ENCODE results near the gene UBE2E2. TPM values are rescaled to one million over a fixed set of nuclear protein-coding genes. Genes with fewer than 3 reads are reported as not detected.

UBE2E2 gene
- total RNA-seq, 1 donor from 2014 or later, result 32.5 TPM

DNA sequence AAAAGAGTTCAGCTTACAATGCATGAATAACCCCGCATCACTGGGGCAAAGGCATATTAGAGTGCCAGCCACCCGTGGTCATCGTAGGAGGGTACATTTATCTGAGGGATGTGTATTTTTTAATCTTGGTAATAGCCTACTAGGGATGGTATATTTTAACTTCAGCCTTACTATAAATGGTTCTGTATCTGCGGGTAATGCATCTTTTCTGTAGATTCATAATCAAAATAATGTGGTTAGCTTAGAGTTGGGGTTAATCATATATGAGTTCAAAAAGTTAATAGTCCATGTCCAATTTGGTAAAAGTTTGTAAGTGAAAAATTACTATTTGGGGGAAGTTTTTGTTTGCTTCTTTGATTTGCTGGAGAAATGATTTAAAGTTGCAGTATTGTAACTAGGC lies 339.0 kb downstream of the UBE2E2 start:
- DNase-seq (ENCODE audit: low read depth), result no peak
- TF ChIP-seq, protein P1, sequence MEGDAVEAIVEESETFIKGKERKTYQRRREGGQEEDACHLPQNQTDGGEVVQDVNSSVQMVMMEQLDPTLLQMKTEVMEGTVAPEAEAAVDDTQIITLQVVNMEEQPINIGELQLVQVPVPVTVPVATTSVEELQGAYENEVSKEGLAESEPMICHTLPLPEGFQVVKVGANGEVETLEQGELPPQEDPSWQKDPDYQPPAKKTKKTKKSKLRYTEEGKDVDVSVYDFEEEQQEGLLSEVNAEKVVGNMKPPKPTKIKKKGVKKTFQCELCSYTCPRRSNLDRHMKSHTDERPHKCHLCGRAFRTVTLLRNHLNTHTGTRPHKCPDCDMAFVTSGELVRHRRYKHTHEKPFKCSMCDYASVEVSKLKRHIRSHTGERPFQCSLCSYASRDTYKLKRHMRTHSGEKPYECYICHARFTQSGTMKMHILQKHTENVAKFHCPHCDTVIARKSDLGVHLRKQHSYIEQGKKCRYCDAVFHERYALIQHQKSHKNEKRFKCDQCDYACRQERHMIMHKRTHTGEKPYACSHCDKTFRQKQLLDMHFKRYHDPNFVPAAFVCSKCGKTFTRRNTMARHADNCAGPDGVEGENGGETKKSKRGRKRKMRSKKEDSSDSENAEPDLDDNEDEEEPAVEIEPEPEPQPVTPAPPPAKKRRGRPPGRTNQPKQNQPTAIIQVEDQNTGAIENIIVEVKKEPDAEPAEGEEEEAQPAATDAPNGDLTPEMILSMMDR (conservative IDR thresholded peaks at IDR 0.05; ENCODE audit: low read depth, low read length), result no peak

DNA sequence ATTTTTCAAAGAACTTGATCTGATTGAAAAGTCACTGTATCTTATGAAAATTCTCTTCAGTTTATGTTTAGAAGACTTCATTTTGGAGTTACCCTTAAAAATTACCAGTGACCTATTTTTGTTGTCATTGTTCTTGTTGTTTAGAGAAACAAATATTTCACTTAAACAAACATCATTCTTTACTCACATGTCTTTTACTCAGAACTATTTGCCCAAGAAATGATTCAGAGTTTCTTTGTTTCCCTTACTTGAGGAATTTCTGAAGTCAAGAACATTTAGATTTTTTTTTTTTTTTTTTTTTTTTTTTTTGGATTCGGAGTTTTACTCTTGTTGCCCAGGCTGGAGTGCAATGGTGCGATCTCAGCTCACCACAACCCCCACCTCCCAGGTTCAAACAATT lies 343.1 kb downstream of the UBE2E2 start:
- DNase-seq (ENCODE audit: low read depth), result peak; percentile 26
- TF ChIP-seq, protein P1 (conservative IDR thresholded peaks at IDR 0.05; ENCODE audit: low read depth, low read length), result no peak
- H3K4me3 ChIP-seq (ENCODE audit: low read depth, low read length), result no peak overlapping the region

More for the DNA sequence above, 339.0 kb downstream of the UBE2E2 start:
- no peak overlapping the region for H3K4me3 ChIP-seq (ENCODE audit: low read depth, low read length)

GRCh38 chr3:23547905-23548650 lies 345.0 kb downstream of the UBE2E2 start:
- DNase-seq (ENCODE audit: low read depth), result no peak
- TF ChIP-seq, protein P1 (conservative IDR thresholded peaks at IDR 0.05; ENCODE audit: low read depth, low read length), result no peak
- no peak overlapping the region for H3K4me3 ChIP-seq (ENCODE audit: low read depth, low read length)

- no peak for DNase-seq (ENCODE audit: low read depth)
- H3K4me3 ChIP-seq (ENCODE audit: low read depth, low read length), result no peak overlapping the region
- TF ChIP-seq, protein P1 (conservative IDR thresholded peaks at IDR 0.05; ENCODE audit: low read depth, low read length), result no peak
These were observed 345.6 kb downstream of the UBE2E2 start for GRCh38 chr3:23548706-23549105.

GRCh38 chr3:23549148-23549910 lies 346.2 kb downstream of the UBE2E2 start:
- no peak for DNase-seq (ENCODE audit: low read depth)
- no peak overlapping the region for H3K4me3 ChIP-seq (ENCODE audit: low read depth, low read length)
- TF ChIP-seq, protein P1 (conservative IDR thresholded peaks at IDR 0.05; ENCODE audit: low read depth, low read length), result no peak

- DNase-seq (ENCODE audit: low read depth), result no peak
- no peak overlapping the region for H3K4me3 ChIP-seq (ENCODE audit: low read depth, low read length)
- TF ChIP-seq, protein P1 (conservative IDR thresholded peaks at IDR 0.05; ENCODE audit: low read depth, low read length), result no peak
These were observed 347.3 kb downstream of the UBE2E2 start for GRCh38 chr3:23550402-23550801.

Data from epithelial cell of proximal tubule (primary cell).